G401.6 (cell line): ENCODE results near the gene ST6GALNAC1.

Experiments
- FAIRE-seq: peaks from 2 replicates; lab custom pipeline; 2012; peaks lifted over from hg19 to GRCh38; lab: Jason Lieb, UNC

Gene ST6GALNAC1, protein sequence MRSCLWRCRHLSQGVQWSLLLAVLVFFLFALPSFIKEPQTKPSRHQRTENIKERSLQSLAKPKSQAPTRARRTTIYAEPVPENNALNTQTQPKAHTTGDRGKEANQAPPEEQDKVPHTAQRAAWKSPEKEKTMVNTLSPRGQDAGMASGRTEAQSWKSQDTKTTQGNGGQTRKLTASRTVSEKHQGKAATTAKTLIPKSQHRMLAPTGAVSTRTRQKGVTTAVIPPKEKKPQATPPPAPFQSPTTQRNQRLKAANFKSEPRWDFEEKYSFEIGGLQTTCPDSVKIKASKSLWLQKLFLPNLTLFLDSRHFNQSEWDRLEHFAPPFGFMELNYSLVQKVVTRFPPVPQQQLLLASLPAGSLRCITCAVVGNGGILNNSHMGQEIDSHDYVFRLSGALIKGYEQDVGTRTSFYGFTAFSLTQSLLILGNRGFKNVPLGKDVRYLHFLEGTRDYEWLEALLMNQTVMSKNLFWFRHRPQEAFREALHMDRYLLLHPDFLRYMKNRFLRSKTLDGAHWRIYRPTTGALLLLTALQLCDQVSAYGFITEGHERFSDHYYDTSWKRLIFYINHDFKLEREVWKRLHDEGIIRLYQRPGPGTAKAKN

GRCh38 chr17:76643553-76644148 lies at the start of gene ST6GALNAC1:
TSS of gene ST6GALNAC1 (minus strand) at chr17:76643757. CDS start at chr17:76643638, 119 bp downstream.
- FAIRE-seq, result no peak

DNA sequence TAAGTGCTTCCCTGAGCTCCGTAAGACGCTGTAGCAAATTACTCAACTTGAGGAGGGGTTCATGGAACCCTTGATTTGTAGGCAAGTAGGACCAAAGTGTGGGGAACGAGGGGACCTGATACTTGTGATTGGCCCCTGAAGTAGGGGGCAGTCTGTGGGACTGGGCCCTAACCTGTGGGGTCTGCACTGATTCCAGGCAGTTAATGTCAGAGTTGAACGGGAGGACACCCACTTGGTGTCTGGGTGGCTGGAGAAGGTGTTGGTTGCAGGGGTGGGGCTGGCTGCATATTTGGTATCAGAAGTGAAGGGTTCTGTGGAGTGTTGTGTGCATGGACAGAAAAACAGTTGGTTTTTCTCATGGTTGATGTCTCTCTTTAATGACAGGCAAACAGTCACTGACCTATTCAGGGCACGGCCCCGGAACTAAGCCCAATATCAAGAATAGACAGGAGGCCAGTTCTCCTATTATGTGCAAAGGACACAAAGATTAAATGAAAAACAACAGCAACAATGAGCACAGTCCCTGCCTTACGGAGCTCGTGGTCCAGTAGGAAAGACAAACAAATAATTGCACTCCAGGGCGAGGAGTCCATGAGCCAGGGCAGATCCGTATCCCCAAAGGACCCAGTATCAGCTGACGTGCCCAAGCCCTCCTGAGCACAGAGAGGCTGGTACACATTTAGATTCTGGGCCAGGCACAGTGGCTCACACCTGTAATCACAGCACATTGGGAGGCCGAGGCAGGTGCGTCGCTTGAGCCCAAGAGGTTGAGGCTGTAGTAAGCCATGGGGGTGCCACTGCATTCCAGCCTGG lies 48.0 kb upstream of the ST6GALNAC1 start:
- FAIRE-seq, result no peak

- FAIRE-seq, result no peak
These were observed 47.2 kb upstream of the ST6GALNAC1 start for GRCh38 chr17:76690596-76691280.

DNA sequence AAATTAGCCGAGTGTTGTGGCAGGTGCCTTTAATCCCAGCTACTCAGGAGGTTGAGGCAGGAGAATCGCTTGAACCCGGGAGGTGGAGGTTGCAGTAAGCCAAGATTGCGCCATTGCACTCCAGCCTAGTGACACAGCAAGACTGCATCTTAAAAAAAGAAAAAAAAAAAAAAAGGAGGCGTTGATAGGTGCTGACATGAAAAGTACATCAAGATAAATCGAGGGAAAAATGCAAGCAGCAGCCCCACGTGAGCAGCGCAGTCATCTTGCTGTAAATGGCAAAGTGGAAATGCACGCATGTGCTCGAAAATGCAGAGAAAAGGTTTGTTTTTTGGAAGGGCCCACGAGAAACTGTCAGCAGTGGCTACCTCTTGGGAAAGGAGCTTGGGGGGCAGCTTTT lies 46.3 kb upstream of the ST6GALNAC1 start:
- no peak for FAIRE-seq

DNA sequence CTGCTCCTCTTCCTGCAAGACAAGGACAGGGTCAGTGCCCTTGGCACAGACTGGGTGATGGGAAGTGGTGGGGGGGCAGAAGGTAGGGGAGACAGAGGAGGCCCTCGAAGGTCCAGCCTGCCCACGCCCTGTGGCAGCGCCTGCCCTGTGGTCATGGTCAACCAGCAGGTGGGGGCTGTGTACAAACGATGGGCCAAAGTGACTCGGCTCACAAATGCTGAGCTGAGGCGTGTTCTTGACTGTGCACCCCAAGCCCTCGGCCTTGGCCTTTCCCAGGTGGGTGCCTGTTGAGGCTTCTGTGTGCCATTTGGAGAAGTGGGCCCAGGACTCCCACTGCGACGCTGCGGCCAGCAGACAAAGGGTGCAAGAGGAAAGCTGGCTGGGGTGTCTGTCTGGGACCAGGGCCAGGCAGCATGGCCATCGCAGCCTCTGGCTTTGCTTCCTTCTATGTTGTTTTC lies 44.6 kb upstream of the ST6GALNAC1 start:
- no peak for FAIRE-seq

GRCh38 chr17:76687298-76688164 lies 44.0 kb upstream of the ST6GALNAC1 start:
- FAIRE-seq, result no peak

GRCh38 chr17:76686538-76687297 lies 43.2 kb upstream of the ST6GALNAC1 start:
- FAIRE-seq, result no peak

GRCh38 chr17:76685846-76686245 lies 42.3 kb upstream of the ST6GALNAC1 start:
- FAIRE-seq, result no peak

DNA sequence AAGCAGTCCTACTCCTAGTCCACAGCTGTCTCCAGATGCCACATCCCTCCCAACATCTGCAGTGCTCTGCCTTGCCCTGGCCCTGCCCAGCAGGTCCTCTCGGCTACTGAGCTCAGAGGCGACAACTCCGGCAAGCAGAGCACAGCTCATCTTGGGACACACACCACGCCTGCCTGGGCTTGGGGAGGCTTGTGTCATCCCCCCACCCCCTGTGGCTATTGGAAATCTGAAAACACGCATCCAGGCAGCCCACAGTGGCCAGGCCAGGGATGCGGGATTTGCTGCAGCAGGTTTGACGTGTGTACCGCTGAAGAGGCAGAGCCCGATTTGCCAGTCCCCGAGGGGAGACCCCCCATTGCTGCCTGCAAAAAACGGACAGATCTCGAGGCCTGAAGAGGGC lies 41.8 kb upstream of the ST6GALNAC1 start:
- no peak for FAIRE-seq

DNA sequence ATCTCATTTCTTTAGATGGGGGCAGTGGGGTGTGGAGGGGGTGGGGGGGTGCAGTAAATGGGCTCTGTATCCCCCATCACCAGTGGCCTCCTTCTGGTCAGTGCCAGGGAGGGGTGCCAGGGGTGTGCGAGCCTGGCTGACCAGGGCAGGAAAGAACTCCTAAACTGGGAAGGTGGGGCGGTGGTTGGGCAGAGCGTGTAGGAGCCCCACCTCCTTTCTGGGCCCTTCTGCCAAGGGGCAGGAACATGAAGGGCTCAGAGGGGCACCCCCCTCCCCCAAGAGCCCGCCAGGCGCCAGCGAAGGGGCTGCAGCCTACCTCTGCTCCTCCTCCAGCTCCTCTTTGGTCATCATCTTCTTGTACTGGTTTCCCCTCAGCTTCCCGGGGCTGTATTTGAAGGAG lies 41.2 kb upstream of the ST6GALNAC1 start:
- FAIRE-seq, result no peak

GRCh38 chr17:76683921-76684745 lies 40.6 kb upstream of the ST6GALNAC1 start:
- no peak for FAIRE-seq

DNA sequence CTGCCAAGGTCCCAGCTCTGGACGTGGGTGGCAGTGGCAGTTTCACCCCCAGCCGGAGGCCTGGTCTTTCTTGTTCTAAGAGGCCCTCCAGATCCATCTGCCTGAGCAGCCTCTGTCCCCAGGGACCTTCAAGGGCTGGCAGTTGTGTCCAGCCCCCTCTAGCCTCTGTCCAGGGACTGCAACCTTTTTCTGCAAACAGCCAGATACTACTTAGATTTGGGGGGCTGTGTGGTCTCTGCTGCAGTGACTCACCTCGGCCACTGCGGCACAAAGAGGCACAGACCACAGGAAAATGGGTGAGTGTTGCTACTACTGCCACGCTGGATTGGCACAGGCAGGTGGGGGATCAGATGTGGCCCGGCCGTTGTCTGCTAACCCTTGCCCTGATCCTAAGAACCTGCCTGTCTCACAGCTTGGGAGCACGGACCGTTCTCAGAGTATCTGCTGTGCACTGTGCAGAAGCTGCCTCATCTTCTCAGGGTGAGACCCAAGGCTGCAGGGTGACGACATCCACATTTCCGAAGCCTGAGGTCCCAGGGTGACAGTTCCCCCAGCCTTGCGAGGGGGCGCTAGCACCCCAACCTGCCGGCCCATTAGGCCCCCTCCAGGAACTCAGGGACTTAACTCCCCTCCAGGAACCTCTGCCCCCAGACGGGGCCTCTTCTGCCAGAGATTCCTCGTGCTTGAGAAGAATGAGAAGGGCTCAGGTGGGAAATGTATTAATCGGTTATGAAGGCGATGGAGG lies 39.6 kb upstream of the ST6GALNAC1 start:
- no peak for FAIRE-seq

DNA sequence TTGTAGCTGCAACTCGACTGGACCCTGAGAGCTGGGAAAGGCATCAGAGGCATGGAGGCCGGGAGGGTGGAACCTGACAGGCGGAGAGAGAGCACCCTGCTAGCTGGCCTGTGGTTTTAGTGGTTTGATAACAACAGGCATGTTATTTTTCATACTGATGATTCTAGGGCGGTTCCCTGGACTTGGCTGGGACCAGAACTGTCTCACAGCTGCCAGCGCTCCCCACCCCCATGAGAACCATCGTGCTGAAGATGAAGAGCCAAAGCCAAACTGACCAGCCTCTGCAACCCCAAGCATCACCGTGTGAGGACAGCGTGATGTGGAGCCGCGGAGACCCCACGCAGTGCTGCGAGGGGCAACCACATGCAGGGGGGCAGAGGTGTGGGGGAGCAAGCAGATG lies 38.7 kb upstream of the ST6GALNAC1 start:
- FAIRE-seq, result no peak

DNA sequence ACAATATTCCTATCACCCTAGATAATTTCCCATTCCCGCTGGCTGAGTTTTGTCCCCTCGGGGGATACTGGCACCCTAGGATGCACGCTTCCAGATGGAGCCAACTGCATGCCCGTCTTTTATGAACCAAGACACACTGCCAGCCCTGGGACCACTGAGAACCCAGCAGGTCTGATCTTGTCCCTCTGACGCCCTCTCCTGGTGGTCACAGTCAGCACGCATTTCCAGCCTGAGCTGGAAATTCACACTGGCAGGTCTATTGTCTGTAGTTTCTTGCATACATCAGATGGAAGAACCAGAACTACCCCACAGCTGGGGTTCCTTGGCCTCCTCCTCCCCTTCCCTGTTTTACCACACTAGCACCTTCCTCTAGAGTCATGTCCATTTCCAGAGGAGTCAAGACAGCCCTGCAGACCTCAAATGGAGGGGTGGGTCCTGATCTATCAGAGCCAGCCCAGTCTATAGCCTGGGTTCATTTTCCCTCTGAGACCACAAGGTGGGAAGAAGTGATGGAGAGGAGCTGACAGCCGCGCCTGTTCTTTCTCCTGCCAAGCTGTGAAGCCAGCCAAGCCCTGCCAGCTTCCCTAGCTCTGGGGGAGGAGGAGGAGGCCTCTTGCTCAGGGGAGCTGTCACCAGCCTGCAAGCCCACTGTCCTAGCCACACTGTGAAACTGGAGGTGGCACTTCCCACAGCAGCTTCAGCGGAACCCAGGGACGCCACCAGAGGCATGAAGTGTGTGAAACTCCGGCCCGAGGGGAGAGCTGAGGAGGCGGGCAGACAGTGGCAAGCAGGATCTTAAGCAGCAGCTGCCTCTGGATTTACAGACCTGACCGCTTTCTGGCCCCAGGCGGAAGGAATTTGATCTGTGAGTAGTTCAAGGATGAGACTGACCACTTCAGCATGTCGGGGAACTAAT lies 37.9 kb upstream of the ST6GALNAC1 start:
- peak; percentile 69 for FAIRE-seq

GRCh38 chr17:76679239-76679638 lies 35.7 kb upstream of the ST6GALNAC1 start:
- FAIRE-seq, result no peak

DNA sequence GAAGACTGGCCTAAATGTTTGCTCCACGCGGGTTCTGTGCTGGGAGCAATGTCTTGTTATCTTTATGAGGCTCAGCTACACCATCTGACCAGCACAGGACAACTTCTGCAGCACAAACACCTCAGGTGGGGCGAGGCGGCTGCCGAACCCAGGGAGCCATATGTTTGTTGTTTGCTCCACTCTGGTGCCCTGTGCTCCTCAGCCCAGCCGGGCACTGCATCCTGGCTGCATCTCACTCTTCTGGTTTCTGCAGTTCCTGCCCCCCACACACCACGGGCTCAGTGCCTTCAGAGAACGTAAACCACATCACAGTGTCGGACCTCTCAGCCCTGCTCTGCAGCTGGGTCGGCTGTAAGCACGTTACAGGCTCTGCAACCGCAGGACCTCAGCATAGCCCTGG lies 34.8 kb upstream of the ST6GALNAC1 start:
- no peak for FAIRE-seq

GRCh38 chr17:76677406-76677805 lies 33.8 kb upstream of the ST6GALNAC1 start:
- FAIRE-seq, result no peak
